ENCODE measurements around the gene ITGB3. TPM values are rescaled to one million over a fixed set of nuclear protein-coding genes. Genes with fewer than 3 reads are reported as not detected.
"Not testable (repeated sequence)": the region's sequence is repeated elsewhere in the genome, so short reads cannot be mapped to it uniquely, and the experiment has no call there.

Gene ITGB3
- total and polyA plus RNA-seq, 7 experiments from 2014 or later: 0.41 to 6.4 (median 0.56) TPM; not detected in 4

GRCh38 chr17:47262586-47262985, 9.0 kb downstream of the ITGB3 start:
- Mint-ChIP-seq H3K27ac (peak overlapping the region in 1 of 9 donors; percentile 20), H3K9me3 (no peaks in the 10 kb centered on the region), H3K27me3 (peaks cover 29 to 47% (median 39%) of the 10 kb centered on the region in 5 donors), H3K4me3 (no peak overlapping the region), H3K36me3 (no peaks in the 10 kb centered on the region), H3K4me1 (peaks cover 0 to 13% (median 0%) of the 10 kb centered on the region in 7 donors)
- Histone ChIP-seq H3K27ac (ENCODE audit: low read depth, low read length) (no peak overlapping the region), H3K4me3 (ENCODE audit: low read length) (no peak overlapping the region), H3K4me1 (ENCODE audit: control insufficient read depth in 2 of 2, insufficient read depth in 2 of 2, low read length in 2 of 2) (no peaks in the 10 kb centered on the region), H3K27me3 (ENCODE audit: control insufficient read depth in 2 of 2, insufficient read depth in 2 of 2, low read length in 2 of 2) (no peaks in the 10 kb centered on the region), H3K36me3 (ENCODE audit: control insufficient read depth in 2 of 3, insufficient read depth in 3 of 3, low read length in 3 of 3) (no peaks in the 10 kb centered on the region), H3K9me3 (ENCODE audit: control insufficient read depth in 2 of 3, low read length in 3 of 3) (no peaks in the 10 kb centered on the region)
- ChIA-PET CTCF (no interaction called here), POLR2A (no interaction called here)
- intact Hi-C loops (cut with micrococcal nuclease): no loop called here
- DNase-seq: no peak
- ATAC-seq: no peak

GRCh38 chr17:47264166-47264565, 10.5 kb downstream of the ITGB3 start:
- intact Hi-C loops (cut with micrococcal nuclease): no loop called here
- no peak overlapping the region for H3K27ac ChIP-seq (ENCODE audit: low read depth, low read length)
- no peak for DNase-seq
- Mint-ChIP-seq H3K9me3 (peaks cover 0 to 4% (median under 1%) of the 10 kb centered on the region in 11 donors), H3K4me3 (no peak overlapping the region), H3K4me1 (peaks cover 0 to 5% (median 0%) of the 10 kb centered on the region in 7 donors), H3K27me3 (peaks cover 14 to 33% (median 25%) of the 10 kb centered on the region in 5 donors), H3K27ac (no peak overlapping the region), H3K36me3 (peaks cover 0 to under 1% (median 0%) of the 10 kb centered on the region in 5 donors)
- H3K36me3 ChIP-seq (ENCODE audit: control insufficient read depth in 2 of 3, insufficient read depth in 3 of 3, low read length in 3 of 3): no peaks in the 10 kb centered on the region
- ATAC-seq: no peak
- H3K4me3 ChIP-seq (ENCODE audit: low read length): no peak overlapping the region
- no peaks in the 10 kb centered on the region for H3K4me1 ChIP-seq (ENCODE audit: control insufficient read depth in 2 of 2, insufficient read depth in 2 of 2, low read length in 2 of 2)
- ChIA-PET CTCF (no interaction called here), POLR2A (no interaction called here)
- no peaks in the 10 kb centered on the region for H3K27me3 ChIP-seq (ENCODE audit: control insufficient read depth in 2 of 2, insufficient read depth in 2 of 2, low read length in 2 of 2)
- peaks cover 0 to 3% (median 0%) of the 10 kb centered on the region in 3 experiments for H3K9me3 ChIP-seq (ENCODE audit: control insufficient read depth in 2 of 3, low read length in 3 of 3)

GRCh38 chr17:47265983-47266541, 12.4 kb downstream of the ITGB3 start:
- Mint-ChIP-seq H3K27me3 (peaks cover 10 to 23% (median 19%) of the 10 kb centered on the region in 5 donors), H3K27ac (no peak overlapping the region), H3K4me3 (no peak overlapping the region), H3K9me3 (peaks cover 0 to 9% (median 6%) of the 10 kb centered on the region in 11 donors), H3K36me3 (peaks cover 0 to 5% (median 3%) of the 10 kb centered on the region in 5 donors), H3K4me1 (peaks cover 0 to 5% (median 0%) of the 10 kb centered on the region in 7 donors)
- ATAC-seq: peak; percentile 67
- POLR2A ChIA-PET: no interaction called here
- H3K4me1 ChIP-seq (ENCODE audit: control insufficient read depth in 2 of 2, insufficient read depth in 2 of 2, low read length in 2 of 2): no peaks in the 10 kb centered on the region
- no peak overlapping the region for H3K27ac ChIP-seq (ENCODE audit: low read depth, low read length)
- peaks cover 0 to 3% (median 0%) of the 10 kb centered on the region in 3 experiments for H3K9me3 ChIP-seq (ENCODE audit: control insufficient read depth in 2 of 3, low read length in 3 of 3)
- CTCF ChIA-PET: no interaction called here
- DNase-seq: no peak
- H3K27me3 ChIP-seq (ENCODE audit: control insufficient read depth in 2 of 2, insufficient read depth in 2 of 2, low read length in 2 of 2): no peaks in the 10 kb centered on the region
- intact Hi-C loops (cut with micrococcal nuclease): no loop called here
- H3K36me3 ChIP-seq (ENCODE audit: control insufficient read depth in 2 of 3, insufficient read depth in 3 of 3, low read length in 3 of 3): no peaks in the 10 kb centered on the region
- no peak overlapping the region for H3K4me3 ChIP-seq (ENCODE audit: low read length)

- no peaks in the 10 kb centered on the region for H3K27me3 ChIP-seq (ENCODE audit: control insufficient read depth in 2 of 2, insufficient read depth in 2 of 2, low read length in 2 of 2)
- H3K27ac ChIP-seq (ENCODE audit: low read depth, low read length): no peak overlapping the region
- no peaks in the 10 kb centered on the region for H3K4me1 ChIP-seq (ENCODE audit: control insufficient read depth in 2 of 2, insufficient read depth in 2 of 2, low read length in 2 of 2)
- no peaks in the 10 kb centered on the region for H3K36me3 ChIP-seq (ENCODE audit: control insufficient read depth in 2 of 3, insufficient read depth in 3 of 3, low read length in 3 of 3)
- H3K9me3 ChIP-seq (ENCODE audit: control insufficient read depth in 2 of 3, low read length in 3 of 3): peaks cover 0 to 3% (median 0%) of the 10 kb centered on the region in 3 experiments
- ChIA-PET POLR2A (no interaction called here), CTCF (no interaction called here)
- no peak overlapping the region for H3K4me3 ChIP-seq (ENCODE audit: low read length)
- Mint-ChIP-seq H3K9me3 (peaks cover 0 to 9% (median 6%) of the 10 kb centered on the region in 11 donors), H3K27me3 (peaks cover 10 to 25% (median 17%) of the 10 kb centered on the region in 5 donors), H3K36me3 (peaks cover 0 to 5% (median 3%) of the 10 kb centered on the region in 5 donors), H3K4me1 (peaks cover 0 to 5% (median 0%) of the 10 kb centered on the region in 7 donors), H3K4me3 (no peak overlapping the region), H3K27ac (no peak overlapping the region)
- DNase-seq (no peak), ATAC-seq (no peak)
- intact Hi-C loops (cut with micrococcal nuclease): no loop called here
Measured at GRCh38 chr17:47266782-47267181, 13.2 kb downstream of the ITGB3 start.

- peaks cover 0 to 9% (median 6%) of the 10 kb centered on the region in 11 donors for H3K9me3 Mint-ChIP-seq
- ATAC-seq (no peak), DNase-seq (no peak)
- no peak overlapping the region for H3K4me3 ChIP-seq (ENCODE audit: low read length)
- H3K27ac Mint-ChIP-seq: no peak overlapping the region
- ChIA-PET POLR2A (no interaction called here), CTCF (no interaction called here)
- no peaks in the 10 kb centered on the region for H3K27me3 ChIP-seq (ENCODE audit: control insufficient read depth in 2 of 2, insufficient read depth in 2 of 2, low read length in 2 of 2)
- no peaks in the 10 kb centered on the region for H3K4me1 ChIP-seq (ENCODE audit: control insufficient read depth in 2 of 2, insufficient read depth in 2 of 2, low read length in 2 of 2)
- peaks cover 0 to 3% (median 0%) of the 10 kb centered on the region in 3 experiments for H3K9me3 ChIP-seq (ENCODE audit: control insufficient read depth in 2 of 3, low read length in 3 of 3)
- peaks cover 0 to 5% (median 3%) of the 10 kb centered on the region in 5 donors for H3K36me3 Mint-ChIP-seq
- H3K4me1 Mint-ChIP-seq: peaks cover 0 to 5% (median 0%) of the 10 kb centered on the region in 7 donors
- H3K4me3 Mint-ChIP-seq: no peak overlapping the region
- intact Hi-C loops (cut with micrococcal nuclease): no loop called here
- peaks cover 8 to 23% (median 11%) of the 10 kb centered on the region in 5 donors for H3K27me3 Mint-ChIP-seq
- H3K36me3 ChIP-seq (ENCODE audit: control insufficient read depth in 2 of 3, insufficient read depth in 3 of 3, low read length in 3 of 3): no peaks in the 10 kb centered on the region
- no peak overlapping the region for H3K27ac ChIP-seq (ENCODE audit: low read depth, low read length)
Measured at GRCh38 chr17:47267354-47267828, 13.8 kb downstream of the ITGB3 start.

GRCh38 chr17:47268964-47269363, 15.3 kb downstream of the ITGB3 start:
- DNase-seq; CTCF ChIA-PET; H3K36me3 Mint-ChIP-seq; H3K9me3 ChIP-seq (ENCODE audit: control insufficient read depth in 2 of 3, low read length in 3 of 3); H3K36me3 ChIP-seq (ENCODE audit: control insufficient read depth in 2 of 3, insufficient read depth in 3 of 3, low read length in 3 of 3); H3K27ac ChIP-seq (ENCODE audit: low read depth, low read length); H3K4me3 ChIP-seq (ENCODE audit: low read length); ATAC-seq; H3K4me1 Mint-ChIP-seq; H3K27me3 ChIP-seq (ENCODE audit: control insufficient read depth in 2 of 2, insufficient read depth in 2 of 2, low read length in 2 of 2); H3K9me3 Mint-ChIP-seq; H3K27ac Mint-ChIP-seq; H3K4me3 Mint-ChIP-seq; POLR2A ChIA-PET; H3K4me1 ChIP-seq (ENCODE audit: control insufficient read depth in 2 of 2, insufficient read depth in 2 of 2, low read length in 2 of 2); intact Hi-C loops (cut with micrococcal nuclease): not testable (repeated sequence)
- H3K27me3 Mint-ChIP-seq: peaks cover 4 to 26% (median 6%) of the 10 kb centered on the region in 5 donors
